Gastrocnemius medialis (tissue), 4 donors: ENCODE data around the gene INTU. TPM values are rescaled to one million over a fixed set of nuclear protein-coding genes. Genes with fewer than 3 reads are reported as not detected.

Source experiments
- ATAC-seq, 2 donors: fragments of 150-250 bp; one replicate each; pipeline ENCODE4 v1.9.1; 2016
- DNase-seq, 2 donors: peaks; one replicate each; pipeline ENCODE4 v3.0.0-alpha.2; 2019
- H3K27ac ChIP-seq, 4 donors: fragments of 200-600 bp; sonication (generic); 1 replicate in 1 of 4; 2 replicates in 3 of 4; pipeline ENCODE4 v1.5.1; 2016 to 2018; ENCODE audit warnings: mild to moderate bottlenecking in 2 of 4, moderate library complexity in 1 of 4
- H3K27me3 ChIP-seq, 3 donors: fragments of 200-600 bp; sonication (generic) in 2 of 3; 1 replicate in 1 of 3; 2 replicates in 2 of 3; pipeline versions ENCODE4 v1.5.1 to v1.6.0; 2016 to 2019; ENCODE audit warnings: mild to moderate bottlenecking in 1 of 3, moderate library complexity in 1 of 3
- H3K36me3 ChIP-seq, 2 donors: fragments of 200-600 bp; sonication (generic) in 1 of 2; one replicate each; pipeline ENCODE4 v1.5.1; 2017 to 2018
- H3K4me1 ChIP-seq, 2 donors: fragments of 200-600 bp; sonication (generic) in 1 of 2; one replicate each; pipeline ENCODE4 v1.5.1; 2016 to 2017; ENCODE audit warnings: mild to moderate bottlenecking in 2 of 2
- H3K4me3 ChIP-seq, 4 donors: fragments of 200-600 bp; sonication (generic) in 3 of 4; 1 replicate in 1 of 4; 2 replicates in 3 of 4; pipeline ENCODE4 v1.5.1; 2016 to 2019; ENCODE audit warnings: mild to moderate bottlenecking in 2 of 4
- H3K9me3 ChIP-seq, 3 donors: fragments of 200-600 bp; sonication (generic) in 2 of 3; 1 replicate in 1 of 3; 2 replicates in 2 of 3; pipeline ENCODE4 v1.5.1; 2016 to 2019
- POLR2A ChIP-seq, 2 donors: fragments of 450-650 bp; IDR thresholded peaks; one replicate each; pipeline ENCODE4 v1.6.1; 2017; ENCODE audit warnings: antibody characterized with exemption in 2 of 2, mild to moderate bottlenecking in 2 of 2, moderate library complexity in 2 of 2
- in situ Hi-C, 4 donors: fragments of 200-750 bp; cut with MboI; loops; one replicate each; pipeline versions ENCODE4 v1.15.0 to v1.8.0; 2017; ENCODE audit warnings: low sequenced_read_pairs in 4 of 4
- intact Hi-C: fragments of 100-400 bp; cut with DNase I; formaldehyde crosslinking; loops from one replicate; pipeline ENCODE4 v1.15.1; 2023; ENCODE audit warnings: low total_unique reads
- total RNA-seq, 4 donors: library from RNA; depleted of rRNA; stranded (reverse); fragments of >200 nt; gene quantifications; one replicate each; pipeline versions ENCODE4 v1.1.0 to v1.2.3, GENCODE V29; 2016
- TF ChIP-seq, protein P1 (sequence below), 5 experiments: fragments of 450-650 bp in 3 of 5; fragments of 200-600 bp in 2 of 5; sonication (generic) in 2 of 5; IDR thresholded peaks in 4 of 5; conservative IDR thresholded peaks in 1 of 5; 1 replicate in 4 of 5; 2 replicates in 1 of 5; pipeline ENCODE4 v1.5.1; 2016 to 2019; ENCODE audit warnings: antibody characterized with exemption in 5 of 5, mild to moderate bottlenecking in 3 of 5, moderate library complexity in 3 of 5

Gene INTU
- total RNA-seq, 4 donors from 2014 or later, result 0.65 to 2.6 (median 1.7) TPM

DNA sequence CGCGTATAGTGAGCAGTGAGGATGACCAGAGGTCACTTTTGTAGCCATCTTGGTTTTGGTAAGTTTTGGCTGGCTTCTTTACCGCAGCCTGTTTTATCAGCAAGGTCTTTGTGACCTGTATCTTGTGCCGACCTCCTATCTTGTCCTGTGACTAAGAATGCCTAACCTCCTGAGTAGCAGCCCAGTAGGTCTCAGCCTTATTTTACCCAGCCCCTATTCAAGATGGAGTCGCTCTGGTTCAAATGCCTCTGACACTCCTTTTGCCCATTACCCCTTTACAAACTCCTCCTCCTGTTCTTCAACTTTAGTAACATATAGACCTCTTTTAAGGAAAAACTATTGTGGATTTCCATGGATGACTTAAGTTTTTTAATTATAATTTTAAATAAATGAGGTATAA is 2.6 kb upstream of the INTU start:
- Histone ChIP-seq H3K27ac (no peak overlapping the region), H3K9me3 (no peaks in the 10 kb centered on the region), H3K4me3 (no peak overlapping the region), H3K36me3 (no peaks in the 10 kb centered on the region), H3K4me1 (peaks cover 12 to 18% of the 10 kb centered on the region in 2 donors), H3K27me3 (no peaks in the 10 kb centered on the region)
- TF ChIP-seq POLR2A (IDR thresholded peaks at IDR 0.05), result no peak
- TF ChIP-seq, protein P1, sequence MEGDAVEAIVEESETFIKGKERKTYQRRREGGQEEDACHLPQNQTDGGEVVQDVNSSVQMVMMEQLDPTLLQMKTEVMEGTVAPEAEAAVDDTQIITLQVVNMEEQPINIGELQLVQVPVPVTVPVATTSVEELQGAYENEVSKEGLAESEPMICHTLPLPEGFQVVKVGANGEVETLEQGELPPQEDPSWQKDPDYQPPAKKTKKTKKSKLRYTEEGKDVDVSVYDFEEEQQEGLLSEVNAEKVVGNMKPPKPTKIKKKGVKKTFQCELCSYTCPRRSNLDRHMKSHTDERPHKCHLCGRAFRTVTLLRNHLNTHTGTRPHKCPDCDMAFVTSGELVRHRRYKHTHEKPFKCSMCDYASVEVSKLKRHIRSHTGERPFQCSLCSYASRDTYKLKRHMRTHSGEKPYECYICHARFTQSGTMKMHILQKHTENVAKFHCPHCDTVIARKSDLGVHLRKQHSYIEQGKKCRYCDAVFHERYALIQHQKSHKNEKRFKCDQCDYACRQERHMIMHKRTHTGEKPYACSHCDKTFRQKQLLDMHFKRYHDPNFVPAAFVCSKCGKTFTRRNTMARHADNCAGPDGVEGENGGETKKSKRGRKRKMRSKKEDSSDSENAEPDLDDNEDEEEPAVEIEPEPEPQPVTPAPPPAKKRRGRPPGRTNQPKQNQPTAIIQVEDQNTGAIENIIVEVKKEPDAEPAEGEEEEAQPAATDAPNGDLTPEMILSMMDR (IDR thresholded peaks at IDR 0.05 in 4 of 5, conservative IDR thresholded peaks at IDR 0.05 in 1 of 5), result no peak
- intact Hi-C loops (loop anchor here (5.0 to 10.0 kb wide), 3 partner anchors 152 to 1465 kb away; partner anchors contain the start of genes ABHD18, C4orf33, HSPA4L and MFSD8), in situ Hi-C loops (loop anchor here in 2 of 4 donors (25.0 kb wide), 1 partner anchor 332 kb away; the partner anchor contains the start of genes ABHD18 (in 2 of the 2) and MFSD8 (in 2 of the 2))
- DNase-seq (no peak), ATAC-seq (no peak)

DNA sequence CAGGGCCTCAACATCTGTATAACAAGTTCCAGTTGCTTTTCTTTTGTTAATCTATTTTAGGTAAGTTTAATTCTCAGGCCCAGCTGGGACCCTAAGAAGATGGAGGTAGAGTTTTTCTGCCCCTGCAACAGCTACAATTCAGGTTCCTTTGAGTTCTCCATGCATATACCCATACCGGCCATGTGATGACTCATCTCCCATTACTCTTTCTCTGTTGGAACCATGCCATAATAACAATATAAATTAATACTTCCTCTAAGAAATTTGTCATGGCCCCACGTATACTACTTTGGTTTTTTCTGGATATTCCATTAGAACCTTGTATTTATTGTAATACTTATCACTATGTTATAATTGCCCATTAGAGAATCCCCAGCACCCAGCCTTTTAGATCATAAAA is 1.3 kb upstream of the INTU start:
- Histone ChIP-seq H3K4me3 (no peak overlapping the region), H3K36me3 (no peaks in the 10 kb centered on the region), H3K27ac (no peak overlapping the region), H3K27me3 (no peaks in the 10 kb centered on the region), H3K9me3 (no peaks in the 10 kb centered on the region), H3K4me1 (peaks cover 12 to 18% of the 10 kb centered on the region in 2 donors)
- in situ Hi-C loops, result loop anchor here in 2 of 4 donors (25.0 kb wide), 1 partner anchor 331 kb away; the partner anchor contains the start of genes ABHD18 (in 2 of the 2) and MFSD8 (in 2 of the 2)
- no peak for TF ChIP-seq POLR2A (IDR thresholded peaks at IDR 0.05)
- TF ChIP-seq, protein P1 (IDR thresholded peaks at IDR 0.05 in 4 of 5, conservative IDR thresholded peaks at IDR 0.05 in 1 of 5), result no peak
- intact Hi-C loops, result loop anchor here (5.0 to 10.0 kb wide), 3 partner anchors 151 to 1463 kb away; partner anchors contain the start of genes ABHD18, C4orf33, HSPA4L and MFSD8
- DNase-seq (no peak), ATAC-seq (no peak)

DNA sequence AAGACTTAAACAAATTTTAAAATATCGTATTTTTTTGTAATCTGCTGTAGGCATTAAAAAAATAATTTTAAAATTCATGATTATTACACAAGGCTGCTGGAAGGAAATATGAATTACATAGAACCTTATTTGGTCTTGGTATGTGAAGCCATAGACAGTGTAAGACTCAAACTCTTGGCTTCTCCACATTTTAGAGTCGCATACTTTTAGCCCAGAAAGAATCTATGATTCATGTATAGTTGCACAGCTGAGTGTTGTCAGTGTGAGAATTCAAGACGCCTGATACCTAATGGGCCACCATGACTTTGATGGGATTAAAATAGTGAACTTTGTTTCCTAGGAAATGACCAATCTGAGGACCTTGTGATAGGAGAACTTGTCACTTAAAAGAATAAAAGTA is 1.4 kb downstream of the INTU start:
- H3K4me3 ChIP-seq, result no peak overlapping the region
- in situ Hi-C loops, result loop anchor here in 2 of 4 donors (25.0 kb wide), 1 partner anchor 328 kb away; the partner anchor contains the start of genes ABHD18 (in 2 of the 2) and MFSD8 (in 2 of the 2)
- H3K27ac ChIP-seq, result no peak overlapping the region
- TF ChIP-seq, protein P1 (IDR thresholded peaks at IDR 0.05 in 4 of 5, conservative IDR thresholded peaks at IDR 0.05 in 1 of 5), result no peak
- TF ChIP-seq POLR2A (IDR thresholded peaks at IDR 0.05), result no peak
- no peaks in the 10 kb centered on the region for H3K27me3 ChIP-seq
- ATAC-seq, result no peak
- no peaks in the 10 kb centered on the region for H3K9me3 ChIP-seq
- peaks cover 12 to 18% of the 10 kb centered on the region in 2 donors for H3K4me1 ChIP-seq
- DNase-seq, result no peak
- H3K36me3 ChIP-seq, result no peaks in the 10 kb centered on the region
- intact Hi-C loops, result loop anchor here (5.0 to 10.0 kb wide), 3 partner anchors 148 to 1461 kb away; partner anchors contain the start of genes ABHD18, C4orf33, HSPA4L and MFSD8

DNA sequence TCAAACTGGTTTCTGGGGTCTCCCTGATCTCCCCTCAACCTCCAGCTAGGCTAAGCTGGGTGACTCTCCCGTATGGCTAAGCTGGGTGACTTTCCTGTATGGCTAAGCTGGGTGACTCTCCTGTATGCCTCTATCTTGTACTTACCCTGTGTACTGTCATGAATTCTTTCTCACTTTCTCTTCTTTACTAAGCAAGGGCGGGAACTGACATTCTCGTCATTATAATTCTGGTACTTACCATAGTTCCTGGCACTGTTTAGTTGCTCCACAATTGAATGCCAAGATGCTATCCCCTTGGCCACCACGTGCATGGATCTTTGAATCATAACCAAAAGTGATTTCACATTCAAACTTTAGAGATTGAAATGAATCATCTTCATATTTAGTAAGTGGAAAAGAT is 8.8 kb downstream of the INTU start:
- in situ Hi-C loops, result loop anchor here in 2 of 4 donors (25.0 kb wide), 1 partner anchor 321 kb away; the partner anchor contains the start of genes ABHD18 (in 2 of the 2) and MFSD8 (in 2 of the 2)
- Histone ChIP-seq H3K27ac (no peak overlapping the region), H3K27me3 (no peaks in the 10 kb centered on the region), H3K4me3 (no peak overlapping the region), H3K4me1 (no peaks in the 10 kb centered on the region), H3K36me3 (peaks cover 0 to 5% of the 10 kb centered on the region in 2 donors), H3K9me3 (no peaks in the 10 kb centered on the region)
- ATAC-seq (no peak), DNase-seq (no peak)
- intact Hi-C loops, result no loop called here
- TF ChIP-seq POLR2A (IDR thresholded peaks at IDR 0.05), result no peak
- TF ChIP-seq, protein P1 (IDR thresholded peaks at IDR 0.05 in 4 of 5, conservative IDR thresholded peaks at IDR 0.05 in 1 of 5), result no peak
